PFSK-1 (cell line): ENCODE measurements around the gene TEKT3.

Experiments
- POLR2AphosphoS5 ChIP-seq: IDR thresholded peaks from 2 replicates; pipeline ENCODE4 v1.6.1; 2012; ENCODE audit warnings: low read depth, mild to moderate bottlenecking, control low read depth, low read length, moderate library complexity
- TAF1 ChIP-seq: IDR thresholded peaks from 2 replicates; pipeline ENCODE4 v1.6.1; 2012; ENCODE audit warnings: low read length, control low read depth, borderline replicate concordance; ENCODE audit not compliant: insufficient read depth

DNA sequence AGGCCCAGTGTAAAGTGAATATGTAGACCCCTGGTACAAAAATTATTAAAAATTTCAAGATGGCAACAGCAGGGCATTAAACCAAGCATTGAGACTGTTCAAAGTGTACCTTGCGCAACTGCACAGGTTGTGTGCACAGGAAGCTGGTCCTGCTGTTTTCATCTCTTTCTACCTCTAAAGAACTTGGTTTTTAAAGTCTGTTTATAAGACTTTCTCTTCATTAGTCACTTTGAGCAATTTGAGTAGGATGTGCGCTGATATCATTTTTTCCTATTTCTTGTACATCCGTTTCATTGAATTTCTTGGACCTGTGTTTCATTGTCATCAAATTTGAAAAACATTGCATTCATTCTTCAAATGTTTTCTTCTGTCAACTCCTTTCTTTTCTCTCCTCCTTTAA lies 59.5 kb downstream of the TEKT3 start:
- TF ChIP-seq TAF1 (no peak), POLR2AphosphoS5 (no peak)
